NCI-H2196 treated with DMSO at 0.1 percent for 48 hours (cell line): ENCODE measurements around the gene MIAT.

Experiments used
- DNase-seq: peaks from one replicate; lab custom pipeline; 2025; ENCODE audit not compliant: unreplicated experiment; lab: John Stamatoyannopoulos, UW

The MIAT gene

GRCh38 chr22:26667140-26667539, 9.8 kb downstream of the MIAT start:
- DNase-seq = no peak

- no peak for DNase-seq
Measured at GRCh38 chr22:26669060-26669481, 11.7 kb downstream of the MIAT start.

- no peak for DNase-seq
Measured at GRCh38 chr22:26670459-26670858, 13.1 kb downstream of the MIAT start.

- DNase-seq = no peak
Measured at GRCh38 chr22:26671317-26672059, 14.1 kb downstream of the MIAT start.

- DNase-seq = no peak
Measured at GRCh38 chr22:26672060-26672471, 14.7 kb downstream of the MIAT start.

GRCh38 chr22:26672590-26673468, 15.4 kb downstream of the MIAT start:
- peak; percentile 92 for DNase-seq

- DNase-seq = no peak
Measured at GRCh38 chr22:26673486-26673885, 16.1 kb downstream of the MIAT start.

GRCh38 chr22:26674211-26675190, 17.1 kb downstream of the MIAT start:
- no peak for DNase-seq

GRCh38 chr22:26675687-26676268, 18.4 kb downstream of the MIAT start:
- DNase-seq = no peak

- DNase-seq = no peak
Measured at GRCh38 chr22:26677217-26677616, 19.8 kb downstream of the MIAT start.

- DNase-seq = peak; percentile 16
Measured at GRCh38 chr22:26679003-26679629, 21.7 kb downstream of the MIAT start.

GRCh38 chr22:26680485-26680884, 23.1 kb downstream of the MIAT start:
- DNase-seq = no peak

GRCh38 chr22:26681395-26681821, 24.0 kb downstream of the MIAT start:
- no peak for DNase-seq

- no peak for DNase-seq
Measured at GRCh38 chr22:26684168-26684567, 26.8 kb downstream of the MIAT start.

GRCh38 chr22:26685601-26686000, 28.2 kb downstream of the MIAT start:
- no peak for DNase-seq

- DNase-seq = no peak
Measured at GRCh38 chr22:26687439-26687838, 30.1 kb downstream of the MIAT start.

- no peak for DNase-seq
Measured at GRCh38 chr22:26689513-26690301, 32.3 kb downstream of the MIAT start.

- DNase-seq = no peak
Measured at GRCh38 chr22:26690654-26691376, 33.4 kb downstream of the MIAT start.

GRCh38 chr22:26691377-26691716, 34.0 kb downstream of the MIAT start:
- DNase-seq = no peak
